ENCODE results near the gene CPN1. TPM values are rescaled to one million over a fixed set of nuclear protein-coding genes. Genes with fewer than 3 reads are reported as not detected.

Gene CPN1
- total RNA-seq, 2 donors from 2014 or later: not detected

- Histone ChIP-seq H3K36me3 (no peaks in the 10 kb centered on the region), H3K4me1 (peaks cover 5% of the 10 kb centered on the region), H3K27me3 (no peaks in the 10 kb centered on the region), H3K9ac (ENCODE audit: low read depth in 2 of 2, low read length in 2 of 2) (no peak overlapping the region), H3K27ac (peak overlapping the region; percentile 35), H3K4me3 (no peak overlapping the region), H3K9me3 (no peaks in the 10 kb centered on the region)
- intact Hi-C loops (cut with DNase I): no loop called here
- no peak for DNase-seq
- no peak for TF ChIP-seq CTCF (IDR thresholded peaks at IDR 0.05)
These were observed 37.9 kb downstream of the CPN1 start for GRCh38 chr10:100043796-100044195.

DNA sequence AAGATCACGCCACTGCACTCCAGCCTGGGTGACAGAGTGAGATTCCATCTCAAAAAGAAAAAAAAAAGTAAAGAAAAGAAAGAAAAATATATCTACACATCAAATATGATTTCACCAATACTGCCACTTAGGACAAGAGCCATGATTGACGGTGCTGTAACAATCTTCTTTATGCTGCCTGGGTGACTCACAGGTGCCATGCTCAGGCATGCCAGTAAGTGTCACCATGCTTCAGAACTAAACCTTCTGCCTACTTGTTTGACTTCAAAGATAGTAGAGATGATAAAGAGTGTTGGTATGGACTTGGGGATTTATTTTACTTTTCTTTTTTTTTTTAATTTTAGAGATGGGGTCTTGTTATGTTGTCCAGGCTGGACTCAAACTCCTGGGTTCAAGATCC lies 38.3 kb downstream of the CPN1 start:
- peak overlapping the region; percentile 35 for H3K27ac ChIP-seq
- H3K27me3 ChIP-seq: no peaks in the 10 kb centered on the region
- no peaks in the 10 kb centered on the region for H3K9me3 ChIP-seq
- H3K4me3 ChIP-seq: no peak overlapping the region
- no peak overlapping the region for H3K9ac ChIP-seq (ENCODE audit: low read depth in 2 of 2, low read length in 2 of 2)
- intact Hi-C loops (cut with DNase I): no loop called here
- TF ChIP-seq CTCF (IDR thresholded peaks at IDR 0.05): no peak
- DNase-seq: no peak
- no peaks in the 10 kb centered on the region for H3K36me3 ChIP-seq
- H3K4me1 ChIP-seq: peaks cover 7% of the 10 kb centered on the region

GRCh38 chr10:100041306-100042002 lies 40.2 kb downstream of the CPN1 start:
- Histone ChIP-seq H3K4me3 (no peak overlapping the region), H3K4me1 (peaks cover 7% of the 10 kb centered on the region), H3K27me3 (no peaks in the 10 kb centered on the region), H3K9me3 (no peaks in the 10 kb centered on the region), H3K36me3 (no peaks in the 10 kb centered on the region), H3K9ac (ENCODE audit: low read depth in 2 of 2, low read length in 2 of 2) (no peak overlapping the region), H3K27ac (no peak overlapping the region)
- TF ChIP-seq CTCF (IDR thresholded peaks at IDR 0.05): no peak
- intact Hi-C loops (cut with DNase I): no loop called here
- DNase-seq: no peak

DNA sequence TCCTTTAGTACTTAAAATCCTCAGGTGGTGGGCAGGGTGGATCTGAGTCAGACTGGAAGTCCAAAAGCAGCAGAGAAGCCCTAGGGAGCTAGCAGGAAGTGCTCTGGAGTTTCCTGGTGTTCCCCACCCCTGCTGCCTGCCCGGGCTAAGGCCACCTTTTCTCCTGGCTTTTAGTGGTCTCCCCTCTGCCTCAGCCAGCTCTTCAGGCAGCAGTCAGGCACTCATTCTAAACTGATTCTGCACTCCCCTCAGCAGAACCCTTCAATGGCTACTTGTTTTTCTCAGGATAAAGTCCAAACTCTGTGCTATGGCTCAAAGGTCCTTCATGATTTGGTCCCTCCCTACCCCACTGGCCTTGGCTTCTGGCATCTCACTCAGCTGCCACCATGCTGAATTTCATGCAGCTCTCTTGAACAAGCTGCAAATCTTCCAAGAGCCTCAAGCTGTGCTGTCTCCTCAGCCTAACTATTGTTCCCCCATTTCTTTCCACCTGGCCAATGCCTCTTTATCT lies 43.1 kb downstream of the CPN1 start:
- H3K27me3 ChIP-seq: no peaks in the 10 kb centered on the region
- H3K4me1 ChIP-seq: peaks cover 7% of the 10 kb centered on the region
- no peak for TF ChIP-seq CTCF (IDR thresholded peaks at IDR 0.05)
- peak overlapping the region in 1 of 2 donors; percentile 38 for H3K9ac ChIP-seq (ENCODE audit: low read depth in 2 of 2, low read length in 2 of 2)
- intact Hi-C loops (cut with DNase I): no loop called here
- H3K9me3 ChIP-seq: no peaks in the 10 kb centered on the region
- no peaks in the 10 kb centered on the region for H3K36me3 ChIP-seq
- no peak overlapping the region for H3K4me3 ChIP-seq
- DNase-seq: peak; percentile 52
- H3K27ac ChIP-seq: peak overlapping the region; percentile 62

DNA sequence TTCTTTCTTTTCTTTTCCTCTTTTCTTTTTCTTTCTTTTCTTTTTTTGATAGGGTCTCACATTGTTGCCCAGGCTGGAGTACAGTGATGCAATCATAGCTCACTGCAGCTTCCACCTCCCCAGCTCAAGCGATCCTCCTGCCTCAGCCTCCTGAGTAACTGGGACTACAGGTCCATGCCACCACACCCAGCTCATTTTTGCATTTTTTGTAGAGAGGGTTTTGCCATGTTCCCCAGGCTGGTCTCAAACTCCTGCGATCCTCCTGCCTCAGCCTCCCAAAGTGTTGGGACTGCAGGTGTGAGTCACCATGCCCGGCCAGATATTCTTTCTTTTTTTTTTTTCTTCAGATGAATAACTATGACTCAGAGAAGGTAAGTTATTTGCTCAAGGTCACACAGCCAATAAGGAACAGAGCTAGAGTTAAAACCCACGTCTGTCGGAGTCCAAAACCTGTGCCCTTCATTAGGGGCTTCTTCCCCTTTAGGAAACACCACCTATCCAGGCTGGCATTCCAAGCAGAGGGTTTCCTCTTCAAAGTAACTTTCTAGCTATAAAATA lies 43.8 kb downstream of the CPN1 start:
- Histone ChIP-seq H3K27me3 (no peaks in the 10 kb centered on the region), H3K9ac (ENCODE audit: low read depth in 2 of 2, low read length in 2 of 2) (no peak overlapping the region), H3K36me3 (no peaks in the 10 kb centered on the region), H3K9me3 (no peaks in the 10 kb centered on the region), H3K4me1 (peaks cover 7% of the 10 kb centered on the region), H3K27ac (peak overlapping the region; percentile 62), H3K4me3 (no peak overlapping the region)
- intact Hi-C loops (cut with DNase I): no loop called here
- no peak for TF ChIP-seq CTCF (IDR thresholded peaks at IDR 0.05)
- DNase-seq: no peak

Data from colonic mucosa (tissue), 4 donors.